ENCODE results near the gene LMO3.

The LMO3 gene

GRCh38 chr12:16606117-16606200 is at the start of gene LMO3:
LMO3 (minus strand) TSS chr12:16606162; CDS start chr12:16600860, 5,302 bp downstream.
- DNase-seq (ENCODE audit: low spot score), result no peak

GRCh38 chr12:16636435-16637055 is 30.6 kb upstream of the LMO3 start:
- DNase-seq (ENCODE audit: low spot score), result no peak

GRCh38 chr12:16634786-16635185 is 28.8 kb upstream of the LMO3 start:
- DNase-seq (ENCODE audit: low spot score), result no peak

GRCh38 chr12:16626991-16627390 is 21.0 kb upstream of the LMO3 start:
- DNase-seq (ENCODE audit: low spot score), result no peak

- no peak for DNase-seq (ENCODE audit: low spot score)
These were observed 16.4 kb upstream of the LMO3 start for GRCh38 chr12:16622338-16622737.

- DNase-seq (ENCODE audit: low spot score), result no peak
These were observed 13.6 kb upstream of the LMO3 start for GRCh38 chr12:16619537-16619936.

- no peak for DNase-seq (ENCODE audit: low spot score)
These were observed 12.3 kb upstream of the LMO3 start for GRCh38 chr12:16618256-16618655.

- no peak for DNase-seq (ENCODE audit: low spot score)
These were observed 7.2 kb upstream of the LMO3 start for GRCh38 chr12:16613199-16613598.

GRCh38 chr12:16612647-16613046 is 6.7 kb upstream of the LMO3 start:
- DNase-seq (ENCODE audit: low spot score), result no peak

- no peak for DNase-seq (ENCODE audit: low spot score)
These were observed 5.2 kb upstream of the LMO3 start for GRCh38 chr12:16611146-16611545.

GRCh38 chr12:16610743-16611142 is 4.8 kb upstream of the LMO3 start:
- DNase-seq (ENCODE audit: low spot score), result no peak

- no peak for DNase-seq (ENCODE audit: low spot score)
These were observed 4.1 kb upstream of the LMO3 start for GRCh38 chr12:16610001-16610585.

- no peak for DNase-seq (ENCODE audit: low spot score)
These were observed 3.1 kb upstream of the LMO3 start for GRCh38 chr12:16608946-16609539.

GRCh38 chr12:16607906-16608775 is 2.2 kb upstream of the LMO3 start:
- DNase-seq (ENCODE audit: low spot score), result no peak

GRCh38 chr12:16606991-16607390 is 1.0 kb upstream of the LMO3 start:
- DNase-seq (ENCODE audit: low spot score), result no peak

GRCh38 chr12:16606201-16606849 is 363 bp upstream of the LMO3 start:
- peak; percentile 10 for DNase-seq (ENCODE audit: low spot score)

GRCh38 chr12:16605642-16606116 is 283 bp downstream of the LMO3 start:
- no peak for DNase-seq (ENCODE audit: low spot score)

- no peak for DNase-seq (ENCODE audit: low spot score)
These were observed 1.2 kb downstream of the LMO3 start for GRCh38 chr12:16604596-16605252.

GRCh38 chr12:16603916-16604575 is 1.9 kb downstream of the LMO3 start:
- no peak for DNase-seq (ENCODE audit: low spot score)

GRCh38 chr12:16603260-16603915 is 2.6 kb downstream of the LMO3 start:
- DNase-seq (ENCODE audit: low spot score), result no peak

- no peak for DNase-seq (ENCODE audit: low spot score)
These were observed 3.5 kb downstream of the LMO3 start for GRCh38 chr12:16602412-16602811.
